Mesothelial cell of epicardium (in vitro differentiated cells): ENCODE results near the gene CLEC16A. TPM values are rescaled to one million over a fixed set of nuclear protein-coding genes. Genes with fewer than 3 reads are reported as not detected.
A peak's percentile ranks its signal among the peaks of the same experiment; 100 is the strongest.
"Not testable (repeated sequence)": the region's sequence is repeated elsewhere in the genome, so short reads cannot be mapped to it uniquely, and the experiment has no call there.

ENCODE experiments used
- DNase-seq, 2 experiments: peaks; one replicate each; pipeline ENCODE4 v3.0.0; 2021; ENCODE audit warnings: low spot score in 2 of 2; ENCODE audit not compliant: unreplicated experiment in 2 of 2
- H3K27ac Mint-ChIP-seq: 2 replicates; pipeline ENCODE4 v1.8.0; 2021; ENCODE audit warnings: mixed read lengths
- H3K27me3 Mint-ChIP-seq: 2 replicates; pipeline ENCODE4 v1.8.0; 2021; ENCODE audit warnings: low read depth, mixed read lengths
- H3K36me3 Mint-ChIP-seq: 2 replicates; pipeline ENCODE4 v1.8.0; 2021; ENCODE audit warnings: mixed read lengths
- H3K4me1 Mint-ChIP-seq: 2 replicates; pipeline ENCODE4 v1.8.0; 2021; ENCODE audit warnings: mixed read lengths
- H3K4me3 Mint-ChIP-seq: 2 replicates; pipeline ENCODE4 v1.8.0; 2021; ENCODE audit warnings: mild to moderate bottlenecking, moderate library complexity, mixed read lengths
- H3K9me3 Mint-ChIP-seq: 2 replicates; pipeline ENCODE4 v1.8.0; 2021; ENCODE audit warnings: mixed read lengths
- CTCF ChIP-seq: fragments of 200-600 bp; sonication (generic); IDR thresholded peaks from one replicate; pipeline ENCODE4 v1.5.0; 2021; ENCODE audit warnings: antibody characterized with exemption; ENCODE audit not compliant: unreplicated experiment
- total RNA-seq: library from RNA; stranded (reverse); gene quantifications from 3 replicates; pipeline ENCODE4 v1.2.1, GENCODE V29; 2021

The CLEC16A gene
- total RNA-seq, 1 donor from 2014 or later, result 43.3 TPM

- no peaks in the 10 kb centered on the region for H3K36me3 Mint-ChIP-seq
- peak overlapping the region; percentile 90 for H3K4me3 Mint-ChIP-seq
- H3K9me3 Mint-ChIP-seq, result no peaks in the 10 kb centered on the region
- no peaks in the 10 kb centered on the region for H3K27me3 Mint-ChIP-seq
- no peak overlapping the region for H3K27ac Mint-ChIP-seq
- peaks cover 50% of the 10 kb centered on the region for H3K4me1 Mint-ChIP-seq
- TF ChIP-seq CTCF, result no peak
- no peak for DNase-seq
Observed at GRCh38 chr16:10940501-10941079, 3.8 kb upstream of the CLEC16A start.

- H3K27ac Mint-ChIP-seq, result peak overlapping the region; percentile 79
- no peaks in the 10 kb centered on the region for H3K27me3 Mint-ChIP-seq
- H3K4me1 Mint-ChIP-seq, result peaks cover 57% of the 10 kb centered on the region
- H3K9me3 Mint-ChIP-seq, result no peaks in the 10 kb centered on the region
- DNase-seq, result no peak
- H3K4me3 Mint-ChIP-seq, result peak overlapping the region; percentile 90
- TF ChIP-seq CTCF, result no peak
- H3K36me3 Mint-ChIP-seq, result no peaks in the 10 kb centered on the region
Observed at GRCh38 chr16:10941127-10941933, 3.0 kb upstream of the CLEC16A start.

- H3K9me3 Mint-ChIP-seq, H3K27ac Mint-ChIP-seq, DNase-seq, H3K36me3 Mint-ChIP-seq, H3K27me3 Mint-ChIP-seq: not testable (repeated sequence)
- Mint-ChIP-seq H3K4me3 (peak overlapping the region; percentile 90), H3K4me1 (peaks cover 63% of the 10 kb centered on the region)
Observed at GRCh38 chr16:10941935-10942351, 2.4 kb upstream of the CLEC16A start.

GRCh38 chr16:10942352-10943063 lies 1.9 kb upstream of the CLEC16A start, which contains the start of gene DEXI:
DEXI (minus strand) TSS chr16:10942468; CDS start chr16:10942005, 463 bp downstream.
- no peaks in the 10 kb centered on the region for H3K27me3 Mint-ChIP-seq

GRCh38 chr16:10943064-10943353 lies 1.4 kb upstream of the CLEC16A start:
- peak overlapping the region; percentile 73 for H3K4me3 Mint-ChIP-seq
- no peak overlapping the region for H3K27ac Mint-ChIP-seq

More at GRCh38 chr16:10942352-10943063, 1.9 kb upstream of the CLEC16A start, which contains the start of gene DEXI:
- Mint-ChIP-seq H3K36me3 (no peaks in the 10 kb centered on the region), H3K27ac (peak within 1 kb of the TSS; percentile 79), H3K4me3 (peak within 1 kb of the TSS; percentile 90), H3K9me3 (no peaks in the 10 kb centered on the region), H3K4me1 (peaks cover 68% of the 10 kb centered on the region)
- peak; percentile 91 to 96 for DNase-seq
- peak; percentile 82 for TF ChIP-seq CTCF

More at GRCh38 chr16:10943064-10943353, 1.4 kb upstream of the CLEC16A start:
- no peak for TF ChIP-seq CTCF
- Mint-ChIP-seq H3K36me3 (no peaks in the 10 kb centered on the region), H3K9me3 (no peaks in the 10 kb centered on the region), H3K4me1 (peaks cover 65% of the 10 kb centered on the region), H3K27me3 (no peaks in the 10 kb centered on the region)
- no peak for DNase-seq
